Measurements from ENCODE around the gene TOR1AIP2. TPM values are rescaled to one million over a fixed set of nuclear protein-coding genes. Genes with fewer than 3 reads are reported as not detected.

TOR1AIP2 gene
- total and polyA plus RNA-seq, 10 of the 15 experiments (the other 5 are each of a cell fraction or from before 2014, with no cell fraction given) = 5.3 to 38.9 (median 15.4) TPM

DNA sequence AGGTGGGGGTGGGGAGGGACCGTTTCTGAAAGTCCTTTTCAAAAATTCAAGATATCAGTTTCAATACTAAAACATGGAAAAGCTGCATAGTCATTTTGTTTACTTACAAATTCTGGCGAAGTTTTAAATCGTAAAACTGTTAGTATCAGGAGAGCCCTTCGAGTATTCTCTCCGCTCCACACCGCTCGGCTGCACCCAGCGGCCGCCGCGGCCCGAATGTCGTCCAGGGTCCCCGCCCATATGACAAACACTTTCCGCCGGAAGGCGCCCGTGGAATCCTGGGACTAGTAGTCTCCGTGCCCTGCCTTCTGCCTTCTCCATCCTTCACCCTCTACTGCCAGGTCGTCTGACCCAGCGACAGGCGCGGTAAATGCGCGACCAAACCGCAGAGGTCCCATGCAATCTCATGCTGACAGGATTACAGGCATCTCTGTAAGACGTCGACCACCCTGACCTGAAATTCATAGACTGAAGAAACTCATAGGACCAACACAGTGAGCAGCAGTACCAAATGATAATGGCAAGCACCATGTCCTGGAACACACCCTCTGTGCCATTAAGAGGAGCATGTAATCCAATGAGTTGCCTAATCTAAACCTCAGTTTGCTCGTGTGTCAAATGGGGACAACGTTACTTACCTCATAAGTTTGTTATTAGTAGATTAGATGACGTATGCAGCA lies at the start of gene TOR1AIP2 (continued):
- TF ChIP-seq CBX3 (IDR thresholded peaks at IDR 0.05; ENCODE audit: borderline replicate concordance, low read depth) (no peak), SREBF2 (IDR thresholded peaks at IDR 0.05; ENCODE audit: low read length) (no peak), STAT3 (IDR thresholded peaks at IDR 0.05; ENCODE audit: low read depth, low read length) (no peak), ATF7 (IDR thresholded peaks at IDR 0.05; ENCODE audit: low read depth) (no peak), GABPA (IDR thresholded peaks at IDR 0.05; ENCODE audit: low read depth) (peak; percentile 96), TCF7 (IDR thresholded peaks at IDR 0.05; ENCODE audit: borderline replicate concordance) (no peak), RFX5 (IDR thresholded peaks at IDR 0.05; ENCODE audit: low read depth, low read length) (no peak), ZZZ3 (IDR thresholded peaks at IDR 0.05; ENCODE audit: control insufficient read depth, insufficient read length, low read depth) (no peak), ZSCAN29 (IDR thresholded peaks at IDR 0.05) (no peak), ZNF24 (IDR thresholded peaks at IDR 0.05) (no peak)
- TF ChIP-seq, protein P1, sequence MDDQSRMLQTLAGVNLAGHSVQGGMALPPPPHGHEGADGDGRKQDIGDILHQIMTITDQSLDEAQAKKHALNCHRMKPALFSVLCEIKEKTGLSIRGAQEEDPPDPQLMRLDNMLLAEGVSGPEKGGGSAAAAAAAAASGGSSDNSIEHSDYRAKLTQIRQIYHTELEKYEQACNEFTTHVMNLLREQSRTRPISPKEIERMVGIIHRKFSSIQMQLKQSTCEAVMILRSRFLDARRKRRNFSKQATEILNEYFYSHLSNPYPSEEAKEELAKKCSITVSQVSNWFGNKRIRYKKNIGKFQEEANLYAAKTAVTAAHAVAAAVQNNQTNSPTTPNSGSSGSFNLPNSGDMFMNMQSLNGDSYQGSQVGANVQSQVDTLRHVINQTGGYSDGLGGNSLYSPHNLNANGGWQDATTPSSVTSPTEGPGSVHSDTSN (IDR thresholded peaks at IDR 0.05; ENCODE audit: insufficient replicate concordance, low read depth, low read length) = no peak
- TF ChIP-seq, protein P2, sequence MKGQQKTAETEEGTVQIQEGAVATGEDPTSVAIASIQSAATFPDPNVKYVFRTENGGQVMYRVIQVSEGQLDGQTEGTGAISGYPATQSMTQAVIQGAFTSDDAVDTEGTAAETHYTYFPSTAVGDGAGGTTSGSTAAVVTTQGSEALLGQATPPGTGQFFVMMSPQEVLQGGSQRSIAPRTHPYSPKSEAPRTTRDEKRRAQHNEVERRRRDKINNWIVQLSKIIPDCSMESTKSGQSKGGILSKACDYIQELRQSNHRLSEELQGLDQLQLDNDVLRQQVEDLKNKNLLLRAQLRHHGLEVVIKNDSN (IDR thresholded peaks at IDR 0.05; ENCODE audit: borderline replicate concordance, extremely low read length, insufficient read depth, low read depth, low read length) = no peak
- TF ChIP-seq, protein P3, sequence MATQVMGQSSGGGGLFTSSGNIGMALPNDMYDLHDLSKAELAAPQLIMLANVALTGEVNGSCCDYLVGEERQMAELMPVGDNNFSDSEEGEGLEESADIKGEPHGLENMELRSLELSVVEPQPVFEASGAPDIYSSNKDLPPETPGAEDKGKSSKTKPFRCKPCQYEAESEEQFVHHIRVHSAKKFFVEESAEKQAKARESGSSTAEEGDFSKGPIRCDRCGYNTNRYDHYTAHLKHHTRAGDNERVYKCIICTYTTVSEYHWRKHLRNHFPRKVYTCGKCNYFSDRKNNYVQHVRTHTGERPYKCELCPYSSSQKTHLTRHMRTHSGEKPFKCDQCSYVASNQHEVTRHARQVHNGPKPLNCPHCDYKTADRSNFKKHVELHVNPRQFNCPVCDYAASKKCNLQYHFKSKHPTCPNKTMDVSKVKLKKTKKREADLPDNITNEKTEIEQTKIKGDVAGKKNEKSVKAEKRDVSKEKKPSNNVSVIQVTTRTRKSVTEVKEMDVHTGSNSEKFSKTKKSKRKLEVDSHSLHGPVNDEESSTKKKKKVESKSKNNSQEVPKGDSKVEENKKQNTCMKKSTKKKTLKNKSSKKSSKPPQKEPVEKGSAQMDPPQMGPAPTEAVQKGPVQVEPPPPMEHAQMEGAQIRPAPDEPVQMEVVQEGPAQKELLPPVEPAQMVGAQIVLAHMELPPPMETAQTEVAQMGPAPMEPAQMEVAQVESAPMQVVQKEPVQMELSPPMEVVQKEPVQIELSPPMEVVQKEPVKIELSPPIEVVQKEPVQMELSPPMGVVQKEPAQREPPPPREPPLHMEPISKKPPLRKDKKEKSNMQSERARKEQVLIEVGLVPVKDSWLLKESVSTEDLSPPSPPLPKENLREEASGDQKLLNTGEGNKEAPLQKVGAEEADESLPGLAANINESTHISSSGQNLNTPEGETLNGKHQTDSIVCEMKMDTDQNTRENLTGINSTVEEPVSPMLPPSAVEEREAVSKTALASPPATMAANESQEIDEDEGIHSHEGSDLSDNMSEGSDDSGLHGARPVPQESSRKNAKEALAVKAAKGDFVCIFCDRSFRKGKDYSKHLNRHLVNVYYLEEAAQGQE (IDR thresholded peaks at IDR 0.05; ENCODE audit: low read depth, low read length) = no peak
